HFFc6 (cell line): ENCODE data around the gene KMT5C. TPM values are rescaled to one million over a fixed set of nuclear protein-coding genes. Genes with fewer than 3 reads are reported as not detected.

Source experiments
- DNase-seq: peaks from one replicate; pipeline ENCODE4 v3.0.0-alpha.2; 2018
- H3K27ac Mint-ChIP-seq: 2 replicates; pipeline ENCODE4 v1.8.0; 2020; ENCODE audit warnings: mild to moderate bottlenecking, mixed read lengths
- H3K27me3 Mint-ChIP-seq: 2 replicates; pipeline ENCODE4 v1.8.0; 2021; ENCODE audit warnings: mild to moderate bottlenecking, moderate library complexity, mixed read lengths; ENCODE audit not compliant: insufficient read depth
- H3K36me3 Mint-ChIP-seq: 2 replicates; pipeline ENCODE4 v1.8.0; 2021; ENCODE audit warnings: low read depth, mixed read lengths
- H3K4me1 Mint-ChIP-seq: 2 replicates; pipeline ENCODE4 v1.8.0; 2020; ENCODE audit warnings: low read depth, mixed read lengths
- H3K4me3 Mint-ChIP-seq: 2 replicates; pipeline ENCODE4 v1.8.0; 2020; ENCODE audit warnings: mild to moderate bottlenecking, moderate library complexity, mixed read lengths
- H3K9me3 Mint-ChIP-seq: 2 replicates; pipeline ENCODE4 v1.8.0; 2020; ENCODE audit warnings: mild to moderate bottlenecking, mixed read lengths
- total RNA-seq, 6 experiments: library from RNA; stranded (reverse); fragmentation: NEBNext Ultra II Directional; extraction: Animal tissue kit (Norgen Biotek cat#: 25700); gene quantifications; 2 replicates in 1 of 6; 3 replicates in 5 of 6; pipeline ENCODE4 v1.2.3, GENCODE V29; 2021
- TF ChIP-seq, protein P1 (sequence below): fragments of 200-600 bp; sonication (generic); IDR thresholded peaks from 2 replicates; pipeline ENCODE4 v1.5.0; 2021; ENCODE audit warnings: antibody characterized with exemption, mild to moderate bottlenecking

Gene KMT5C
- total RNA-seq, 6 experiments from 2014 or later, result 3.8 to 6.2 (median 4.4) TPM

DNA sequence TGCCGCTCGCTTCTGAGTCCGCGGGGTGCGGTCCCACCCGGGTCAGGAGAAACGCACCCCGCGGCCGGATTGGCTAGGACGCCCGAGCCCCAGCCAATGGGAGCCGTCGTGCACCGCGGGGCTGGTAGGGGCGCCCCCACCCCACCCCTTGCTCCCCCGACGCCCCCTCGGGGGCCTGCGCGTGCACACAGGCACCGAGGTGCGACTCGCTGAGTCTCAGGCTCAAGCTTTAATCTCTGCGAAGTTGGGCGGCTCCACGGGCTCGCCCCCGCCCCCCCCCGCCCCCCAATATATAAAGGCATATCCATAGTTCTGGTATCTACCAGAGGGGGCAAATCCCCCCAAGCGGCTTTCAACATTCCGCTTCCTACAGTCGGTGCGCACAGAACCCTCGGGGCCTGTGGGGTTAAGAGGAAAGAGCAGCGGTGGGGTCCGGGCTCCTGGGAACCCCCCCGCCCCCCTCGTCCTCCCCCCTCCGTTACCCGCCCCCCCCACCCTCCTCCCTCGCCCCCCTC, 15.1 kb downstream of the KMT5C start, which contains the start of gene COX6B2:
Gene COX6B2, minus strand, starts transcription at position 22 of the 515 bp plus-strand sequence. CDS start 198 bp downstream, outside the sequence.
- H3K36me3 Mint-ChIP-seq, result no peaks in the 10 kb centered on the region
- H3K27ac Mint-ChIP-seq, result no peak within 1 kb of the TSS
- DNase-seq, result no peak
- H3K27me3 Mint-ChIP-seq, result peaks cover 18% of the 10 kb centered on the region
- H3K4me3 Mint-ChIP-seq, result peak within 1 kb of the TSS; percentile 55
- no peaks in the 10 kb centered on the region for H3K4me1 Mint-ChIP-seq
- H3K9me3 Mint-ChIP-seq, result no peaks in the 10 kb centered on the region
- TF ChIP-seq, protein P1, sequence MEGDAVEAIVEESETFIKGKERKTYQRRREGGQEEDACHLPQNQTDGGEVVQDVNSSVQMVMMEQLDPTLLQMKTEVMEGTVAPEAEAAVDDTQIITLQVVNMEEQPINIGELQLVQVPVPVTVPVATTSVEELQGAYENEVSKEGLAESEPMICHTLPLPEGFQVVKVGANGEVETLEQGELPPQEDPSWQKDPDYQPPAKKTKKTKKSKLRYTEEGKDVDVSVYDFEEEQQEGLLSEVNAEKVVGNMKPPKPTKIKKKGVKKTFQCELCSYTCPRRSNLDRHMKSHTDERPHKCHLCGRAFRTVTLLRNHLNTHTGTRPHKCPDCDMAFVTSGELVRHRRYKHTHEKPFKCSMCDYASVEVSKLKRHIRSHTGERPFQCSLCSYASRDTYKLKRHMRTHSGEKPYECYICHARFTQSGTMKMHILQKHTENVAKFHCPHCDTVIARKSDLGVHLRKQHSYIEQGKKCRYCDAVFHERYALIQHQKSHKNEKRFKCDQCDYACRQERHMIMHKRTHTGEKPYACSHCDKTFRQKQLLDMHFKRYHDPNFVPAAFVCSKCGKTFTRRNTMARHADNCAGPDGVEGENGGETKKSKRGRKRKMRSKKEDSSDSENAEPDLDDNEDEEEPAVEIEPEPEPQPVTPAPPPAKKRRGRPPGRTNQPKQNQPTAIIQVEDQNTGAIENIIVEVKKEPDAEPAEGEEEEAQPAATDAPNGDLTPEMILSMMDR, result no peak

DNA sequence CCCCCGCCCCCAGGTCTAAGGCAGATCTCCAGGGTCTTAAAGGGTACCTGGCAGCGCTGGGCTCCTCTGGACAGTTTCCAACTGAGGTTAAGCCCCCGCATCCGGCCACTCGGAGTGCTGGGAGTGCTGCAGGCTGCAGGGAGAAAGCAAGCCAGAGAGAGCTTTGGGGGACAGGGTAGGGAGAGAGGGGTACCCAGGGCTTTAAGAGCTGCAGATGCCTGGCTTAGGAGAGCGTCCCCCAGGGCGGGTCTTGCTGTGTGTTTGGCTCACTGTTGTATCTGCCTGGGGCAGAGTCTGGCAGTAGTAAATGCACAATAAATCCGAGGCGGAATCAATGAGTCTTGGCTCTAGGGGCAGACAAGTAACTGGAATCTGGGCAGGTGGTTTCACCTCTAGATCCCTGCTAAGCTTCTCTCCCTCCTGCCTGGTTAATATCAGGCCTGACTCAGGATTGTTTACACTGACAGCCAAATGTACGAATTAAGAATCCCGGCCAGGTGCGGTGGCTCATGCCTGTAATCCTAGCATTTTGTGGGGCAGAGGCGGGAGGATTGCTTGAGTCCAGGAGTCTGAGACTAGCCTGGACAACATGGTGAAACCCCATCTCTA, 15.6 kb downstream of the KMT5C start:
- no peaks in the 10 kb centered on the region for H3K4me1 Mint-ChIP-seq
- H3K27me3 Mint-ChIP-seq, result peaks cover 18% of the 10 kb centered on the region
- TF ChIP-seq, protein P1, result no peak
- H3K36me3 Mint-ChIP-seq, result no peaks in the 10 kb centered on the region
- H3K9me3 Mint-ChIP-seq, result no peaks in the 10 kb centered on the region
- H3K4me3 Mint-ChIP-seq, result no peak overlapping the region
- H3K27ac Mint-ChIP-seq, result no peak overlapping the region
- no peak for DNase-seq

- TF ChIP-seq, protein P1, result no peak
- Mint-ChIP-seq H3K9me3 (no peaks in the 10 kb centered on the region), H3K27me3 (peaks cover 6% of the 10 kb centered on the region), H3K27ac (no peak overlapping the region), H3K36me3 (no peaks in the 10 kb centered on the region), H3K4me3 (no peak overlapping the region), H3K4me1 (no peaks in the 10 kb centered on the region)
- DNase-seq, result no peak
Observed at GRCh38 chr19:55358493-55358892, 18.8 kb downstream of the KMT5C start.

GRCh38 chr19:55358943-55359908, 19.6 kb downstream of the KMT5C start:
- Mint-ChIP-seq H3K27me3 (peaks cover 10% of the 10 kb centered on the region), H3K27ac (no peak overlapping the region), H3K36me3 (no peaks in the 10 kb centered on the region), H3K4me3 (no peak overlapping the region), H3K4me1 (no peaks in the 10 kb centered on the region), H3K9me3 (no peaks in the 10 kb centered on the region)
- TF ChIP-seq, protein P1, result no peak
- no peak for DNase-seq

- Mint-ChIP-seq H3K4me1 (no peaks in the 10 kb centered on the region), H3K36me3 (no peaks in the 10 kb centered on the region), H3K4me3 (no peak overlapping the region), H3K27ac (no peak overlapping the region), H3K27me3 (peaks cover 10% of the 10 kb centered on the region), H3K9me3 (no peaks in the 10 kb centered on the region)
- DNase-seq, result no peak
- TF ChIP-seq, protein P1, result no peak
Observed at GRCh38 chr19:55360902-55361301, 21.2 kb downstream of the KMT5C start.
